NCI-H2029 treated with DMSO at 0.1 percent for 48 hours (cell line): ENCODE measurements around the gene SLC25A43.
"Not testable (repeated sequence)": the region's sequence is repeated elsewhere in the genome, so short reads cannot be mapped to it uniquely, and the experiment has no call there.

Experiments
- DNase-seq: peaks from one replicate; lab custom pipeline; 2025; lab: John Stamatoyannopoulos, UW

The SLC25A43 gene

DNA sequence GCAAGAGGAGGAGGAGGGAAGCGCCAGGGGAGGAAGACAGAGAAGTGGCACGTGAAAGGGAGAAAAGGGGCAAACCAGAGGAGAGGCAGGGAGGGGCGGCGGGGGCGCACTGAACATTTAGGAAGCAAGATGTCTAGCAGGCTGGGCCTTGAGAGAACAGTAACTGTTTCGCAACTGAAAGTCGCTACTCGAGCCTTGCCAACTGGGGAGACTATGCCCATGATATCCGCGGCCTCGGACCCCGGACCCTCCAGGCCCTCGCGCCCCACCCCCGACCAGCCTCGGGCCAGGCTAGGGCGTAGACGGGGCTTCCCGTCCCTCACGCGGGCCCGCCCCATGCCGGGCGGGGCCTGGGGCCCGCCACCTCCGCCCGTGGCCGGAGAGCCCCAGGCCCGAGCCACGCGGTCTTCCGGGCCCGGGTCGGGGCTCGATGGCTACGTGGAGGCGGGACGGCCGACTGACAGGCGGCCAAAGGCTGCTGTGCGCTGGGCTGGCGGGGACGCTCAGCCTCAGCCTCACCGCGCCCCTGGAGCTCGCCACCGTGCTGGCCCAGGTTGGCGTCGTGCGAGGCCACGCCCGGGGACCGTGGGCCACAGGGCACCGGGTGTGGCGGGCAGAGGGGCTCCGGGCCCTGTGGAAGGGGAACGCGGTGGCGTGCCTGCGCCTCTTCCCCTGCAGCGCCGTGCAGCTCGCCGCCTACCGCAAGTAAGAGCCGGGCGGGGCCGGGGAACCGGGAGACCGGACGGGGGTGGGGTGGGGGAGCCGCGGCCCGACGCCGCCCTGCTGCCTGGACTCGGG is at the start of gene SLC25A43:
Gene SLC25A43, plus strand, starts transcription at position 363 of the 798 bp plus-strand sequence. Its CDS starts 68 bp downstream, at position 431.
- no peak for DNase-seq

DNA sequence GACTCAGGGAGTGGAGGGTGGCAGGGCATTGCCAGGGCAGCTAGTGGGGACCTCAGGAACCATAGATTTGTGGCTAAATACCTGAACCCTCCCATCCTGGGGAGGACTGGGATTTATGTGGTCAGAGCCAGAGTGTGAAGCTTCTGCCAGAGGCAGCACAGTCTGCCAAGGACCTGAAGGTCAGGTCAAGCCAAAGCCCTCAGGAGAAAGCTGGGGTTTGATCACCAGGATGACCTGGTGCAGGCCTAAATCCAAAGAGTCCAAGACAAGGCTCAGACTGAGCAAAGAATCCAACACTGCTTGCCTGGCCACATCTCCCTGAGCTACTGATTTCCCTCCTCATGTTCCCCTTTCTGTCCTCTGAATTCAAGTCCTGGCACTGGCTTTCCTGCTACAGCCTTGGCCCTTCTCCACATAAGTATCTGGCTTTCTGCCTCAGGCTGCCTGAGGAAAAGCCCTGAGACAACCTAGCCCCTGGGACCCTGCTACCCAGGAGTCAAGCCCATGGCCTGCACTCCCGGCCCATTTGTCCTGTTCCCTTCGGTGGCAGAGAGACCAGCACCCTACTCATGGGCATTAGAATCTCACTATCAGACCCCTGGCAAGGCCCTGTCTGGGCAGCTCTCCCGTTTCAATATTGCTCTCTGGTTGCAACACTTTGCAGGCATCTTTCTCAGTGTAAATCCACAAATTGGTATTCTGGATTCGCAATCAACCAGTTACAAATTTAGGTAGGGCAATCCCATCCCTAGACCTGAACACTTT is 39.3 kb upstream of the SLC25A43 start:
- no peak for DNase-seq

- DNase-seq, result not testable (repeated sequence)
Measured at GRCh38 chrX:119361451-119361850, 37.7 kb upstream of the SLC25A43 start.

- DNase-seq, result not testable (repeated sequence)
Measured at GRCh38 chrX:119362074-119362473, 37.1 kb upstream of the SLC25A43 start.

DNA sequence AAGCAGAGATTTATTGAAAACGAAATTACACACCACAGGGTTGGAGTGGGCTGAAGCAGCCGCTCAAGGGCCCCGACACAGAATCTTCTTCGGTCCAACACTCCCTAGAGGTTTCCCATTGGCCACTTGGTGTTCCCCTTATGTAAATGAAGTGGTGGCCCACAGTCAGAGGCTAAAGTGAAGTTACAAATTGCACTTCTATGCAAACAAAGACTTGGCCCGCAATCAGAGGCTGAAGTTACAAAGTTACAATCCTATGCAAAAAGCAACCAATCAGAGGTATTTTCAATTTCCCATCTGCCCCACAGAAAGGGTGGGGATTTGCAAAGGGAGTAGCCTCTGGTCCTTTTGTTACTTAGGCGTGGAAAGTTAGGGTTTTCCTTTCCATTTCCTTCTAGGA is 35.7 kb upstream of the SLC25A43 start:
- no peak for DNase-seq

DNA sequence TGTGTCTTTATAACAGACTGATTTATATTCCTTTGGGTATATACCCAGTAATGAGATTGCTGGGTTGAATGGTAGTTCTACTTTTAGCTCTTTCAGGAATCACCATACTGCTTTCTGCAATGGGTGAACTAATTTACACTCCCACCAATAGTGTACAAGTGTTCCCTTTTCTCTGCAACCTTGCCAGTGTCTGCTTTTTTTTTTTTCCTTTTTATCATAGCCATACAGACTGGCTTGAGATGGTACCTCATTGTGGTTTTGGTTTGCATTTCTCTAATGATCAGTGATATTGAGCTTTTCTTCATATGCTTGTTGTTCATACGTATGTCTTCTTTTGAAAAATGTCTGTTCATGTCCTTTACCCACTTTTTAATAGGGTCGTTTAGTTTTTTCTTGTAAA is 27.3 kb upstream of the SLC25A43 start:
- not testable (repeated sequence) for DNase-seq

DNA sequence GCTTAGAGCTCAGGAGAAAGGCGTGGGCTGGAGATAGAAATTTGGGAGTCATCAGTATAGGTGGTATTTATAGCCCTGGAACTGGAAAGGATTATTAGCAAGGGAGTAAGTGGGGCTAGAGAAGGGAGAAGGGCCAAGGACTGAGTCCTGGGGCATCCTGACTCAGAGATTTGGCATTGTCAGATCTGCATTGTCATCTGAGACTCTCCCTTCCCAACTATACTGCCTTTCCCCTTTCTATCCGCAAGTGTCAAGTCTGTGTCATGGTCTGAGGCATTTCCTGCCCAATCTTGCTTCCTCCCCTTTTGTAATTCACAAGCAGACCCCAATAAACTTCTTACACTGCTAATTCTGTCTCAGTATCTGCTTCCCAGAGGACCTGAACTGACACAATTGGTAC is 24.4 kb upstream of the SLC25A43 start:
- no peak for DNase-seq

GRCh38 chrX:119375561-119375960 is 23.6 kb upstream of the SLC25A43 start:
- no peak for DNase-seq

DNA sequence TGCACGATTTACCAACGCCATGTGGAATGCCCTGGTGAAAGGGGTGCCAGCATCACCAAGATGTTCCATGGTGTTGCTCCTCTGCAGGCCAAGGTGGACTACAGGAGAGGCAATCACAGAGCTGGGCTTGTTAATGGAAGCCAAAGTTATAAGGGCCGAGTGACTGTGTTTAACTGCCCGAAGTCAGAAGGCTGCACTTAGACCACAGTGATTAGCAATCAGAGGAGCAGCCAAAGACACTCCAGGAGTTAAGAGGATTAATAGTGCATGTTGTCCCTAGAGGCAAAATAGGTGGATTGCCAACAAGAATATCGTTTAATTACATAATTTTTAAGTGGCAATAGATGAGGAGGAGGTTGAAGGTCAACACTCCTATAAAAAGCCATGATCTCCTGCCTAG is 22.8 kb upstream of the SLC25A43 start:
- DNase-seq, result no peak

DNA sequence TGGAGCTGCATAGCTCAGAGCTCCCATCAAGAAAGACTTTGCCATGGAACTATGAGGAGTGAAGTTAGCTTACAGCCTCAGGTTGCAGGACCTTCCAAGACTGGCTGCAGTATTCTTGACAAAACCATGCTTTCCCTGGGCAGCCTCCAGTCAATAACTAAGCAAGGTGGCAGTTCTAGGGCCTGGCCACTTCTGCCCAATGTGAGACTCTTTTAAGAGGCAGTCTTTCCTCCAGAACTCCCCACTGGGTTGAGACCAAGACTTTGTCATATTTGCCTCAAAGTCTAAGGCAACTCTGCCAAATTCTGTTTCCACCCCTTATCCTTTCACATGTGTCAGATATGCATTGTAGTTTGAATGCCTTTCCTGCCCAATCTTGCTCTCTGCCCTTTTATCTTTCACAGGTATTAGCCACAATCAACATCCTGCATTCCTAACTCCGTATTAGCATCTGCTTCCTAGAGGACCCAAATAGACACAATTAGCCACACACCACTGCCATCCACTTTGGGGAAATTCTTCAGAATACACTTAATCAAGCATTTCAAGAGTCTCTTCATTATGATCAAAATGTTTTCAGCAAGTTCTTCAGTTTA is 17.7 kb upstream of the SLC25A43 start:
- no peak for DNase-seq

DNA sequence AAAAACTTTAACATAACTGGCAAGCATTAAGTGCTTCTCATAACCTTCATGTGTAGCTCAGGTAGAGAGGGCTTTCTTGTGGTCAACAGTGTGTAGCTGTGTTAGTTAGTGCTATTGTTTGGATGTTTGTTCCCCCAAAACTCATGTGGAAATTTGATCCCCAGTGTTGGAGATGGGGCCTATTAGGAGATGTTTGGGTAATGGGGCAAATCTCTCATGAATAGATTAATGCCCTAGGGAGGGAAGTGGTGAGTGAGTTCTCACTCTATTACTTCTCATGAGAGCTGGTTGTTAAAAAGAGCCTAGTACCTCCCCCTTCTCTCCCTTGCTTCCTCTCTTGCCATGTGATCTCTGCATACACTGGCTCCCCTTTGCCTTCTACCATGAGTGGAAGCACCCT is 16.5 kb upstream of the SLC25A43 start:
- no peak for DNase-seq

- not testable (repeated sequence) for DNase-seq
Measured at GRCh38 chrX:119386685-119387084, 12.5 kb upstream of the SLC25A43 start.

GRCh38 chrX:119387426-119387825 is 11.7 kb upstream of the SLC25A43 start:
- not testable (repeated sequence) for DNase-seq

DNA sequence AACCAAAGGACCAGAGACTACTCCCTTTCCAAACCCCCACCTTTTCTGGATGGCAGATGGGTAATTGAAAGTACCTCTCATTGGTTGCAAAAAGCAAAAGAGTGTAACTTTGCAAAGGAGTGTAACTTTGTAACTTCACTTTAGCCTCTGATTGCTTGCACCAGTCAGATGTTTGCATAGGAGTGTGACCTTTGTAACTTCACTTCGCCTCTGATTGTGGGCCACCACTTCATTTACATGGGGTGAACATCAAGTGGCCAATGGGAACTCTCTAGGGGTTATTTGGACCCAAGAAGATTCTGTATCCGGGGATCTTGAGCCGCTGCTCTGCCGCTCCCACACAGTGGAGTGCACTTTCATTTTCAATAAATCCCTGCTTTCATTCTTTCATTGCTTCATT is 9.9 kb upstream of the SLC25A43 start:
- DNase-seq, result no peak

GRCh38 chrX:119389871-119390501 is 9.2 kb upstream of the SLC25A43 start:
- no peak for DNase-seq

GRCh38 chrX:119391279-119391678 is 7.9 kb upstream of the SLC25A43 start:
- no peak for DNase-seq

- DNase-seq, result no peak
Measured at GRCh38 chrX:119393144-119393543, 6.0 kb upstream of the SLC25A43 start.

DNA sequence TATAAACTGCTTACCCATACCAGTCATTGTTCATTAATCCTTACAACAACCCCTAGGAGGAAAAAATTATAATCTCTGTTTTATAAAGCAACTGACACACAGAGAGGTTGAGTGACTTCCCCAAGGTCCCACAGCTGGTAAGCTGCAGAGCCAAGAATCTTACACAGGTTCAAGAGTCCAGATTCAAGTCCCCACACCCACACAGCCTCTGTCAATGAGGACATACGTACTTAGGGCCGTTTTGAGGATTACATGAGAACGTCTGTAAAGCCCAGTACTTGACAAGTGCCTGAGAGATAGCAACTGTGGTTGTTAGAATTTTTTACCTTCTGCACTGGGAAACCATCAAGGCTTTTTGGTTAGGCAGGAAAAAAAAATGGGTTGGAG is 556 bp upstream of the SLC25A43 start:
- no peak for DNase-seq

- DNase-seq, result no peak
Measured at GRCh38 chrX:119399772-119400101, 601 bp downstream of the SLC25A43 start.

- no peak for DNase-seq
Measured at GRCh38 chrX:119401569-119401968, 2.4 kb downstream of the SLC25A43 start.

GRCh38 chrX:119402588-119402987 is 3.5 kb downstream of the SLC25A43 start:
- DNase-seq, result no peak

DNA sequence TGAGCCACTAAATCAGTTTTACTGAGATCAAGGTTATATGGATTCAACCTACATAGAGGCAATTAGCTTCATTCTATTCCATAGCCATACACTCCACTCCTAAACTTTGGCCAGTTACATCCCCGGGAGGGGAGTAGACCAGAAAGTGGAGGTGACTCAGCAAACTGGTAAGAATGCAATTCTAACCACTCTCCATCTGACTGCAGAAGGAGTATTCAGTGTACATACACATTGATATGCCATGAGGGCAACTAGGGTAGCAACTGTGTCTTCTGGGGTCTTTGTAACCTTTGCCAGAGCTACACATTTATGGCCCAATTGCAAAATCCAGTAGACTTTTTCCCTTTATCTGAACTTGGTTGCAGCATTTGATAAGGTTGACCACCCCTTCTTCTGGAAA is 7.6 kb downstream of the SLC25A43 start:
- DNase-seq, result no peak

GRCh38 chrX:119407681-119408080 is 8.5 kb downstream of the SLC25A43 start:
- DNase-seq, result no peak
